GDM1 (cell line): ENCODE results near the gene LYPD1.

ENCODE experiments used
- DNase-seq: peaks from one replicate; lab custom pipeline; 2025; lab: John Stamatoyannopoulos, UW

Gene LYPD1

DNA sequence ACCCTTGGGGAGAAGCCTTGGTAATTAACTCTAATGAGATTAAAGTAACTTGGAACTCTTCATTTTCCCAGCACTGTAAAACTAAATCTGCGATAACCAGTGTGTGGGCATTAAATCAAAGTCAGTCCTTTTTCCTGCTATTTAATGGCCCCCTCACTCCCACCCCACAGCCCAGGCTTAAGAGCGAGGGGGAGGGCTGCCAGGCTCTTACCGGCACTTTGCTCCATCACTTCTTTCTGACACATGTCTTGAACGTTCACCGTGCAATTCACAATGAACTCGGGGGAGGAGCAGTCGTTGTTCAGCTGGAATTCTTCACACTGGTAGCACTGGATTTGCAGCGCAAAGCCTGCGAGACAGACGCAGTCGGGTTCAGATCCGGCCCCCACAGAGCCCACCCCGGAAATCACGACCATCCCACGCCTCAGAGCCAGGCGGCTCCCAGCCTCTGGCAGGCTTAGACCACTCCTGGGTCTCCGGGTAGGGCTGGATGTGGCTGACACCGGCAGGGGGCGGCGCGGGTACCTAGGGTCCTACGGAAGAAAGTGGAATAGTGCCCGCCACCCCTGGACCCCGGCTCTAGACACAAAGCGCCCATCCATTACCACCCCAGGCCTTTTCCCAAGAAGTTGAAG is 1.7 kb downstream of the LYPD1 start:
- no peak for DNase-seq

DNA sequence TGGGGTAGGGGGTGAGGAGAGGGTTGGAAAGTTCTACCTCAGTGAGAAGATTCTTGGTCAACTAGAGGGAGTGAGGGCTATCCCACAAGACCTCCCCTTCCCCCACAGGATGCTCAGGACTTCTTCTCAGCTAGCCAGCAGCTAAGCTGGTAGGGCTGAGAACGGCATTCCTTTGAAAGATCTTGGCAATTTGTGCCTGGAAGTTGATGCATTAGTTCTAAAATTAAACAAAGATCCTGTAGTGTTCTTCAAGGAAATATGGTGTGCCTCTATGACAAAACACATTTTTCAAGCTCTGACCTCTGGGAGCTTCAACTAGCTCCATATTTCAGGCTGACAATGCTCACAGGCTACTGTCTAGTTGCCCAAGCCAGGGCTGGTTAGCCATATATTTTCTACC is 2.3 kb downstream of the LYPD1 start:
- no peak for DNase-seq

DNA sequence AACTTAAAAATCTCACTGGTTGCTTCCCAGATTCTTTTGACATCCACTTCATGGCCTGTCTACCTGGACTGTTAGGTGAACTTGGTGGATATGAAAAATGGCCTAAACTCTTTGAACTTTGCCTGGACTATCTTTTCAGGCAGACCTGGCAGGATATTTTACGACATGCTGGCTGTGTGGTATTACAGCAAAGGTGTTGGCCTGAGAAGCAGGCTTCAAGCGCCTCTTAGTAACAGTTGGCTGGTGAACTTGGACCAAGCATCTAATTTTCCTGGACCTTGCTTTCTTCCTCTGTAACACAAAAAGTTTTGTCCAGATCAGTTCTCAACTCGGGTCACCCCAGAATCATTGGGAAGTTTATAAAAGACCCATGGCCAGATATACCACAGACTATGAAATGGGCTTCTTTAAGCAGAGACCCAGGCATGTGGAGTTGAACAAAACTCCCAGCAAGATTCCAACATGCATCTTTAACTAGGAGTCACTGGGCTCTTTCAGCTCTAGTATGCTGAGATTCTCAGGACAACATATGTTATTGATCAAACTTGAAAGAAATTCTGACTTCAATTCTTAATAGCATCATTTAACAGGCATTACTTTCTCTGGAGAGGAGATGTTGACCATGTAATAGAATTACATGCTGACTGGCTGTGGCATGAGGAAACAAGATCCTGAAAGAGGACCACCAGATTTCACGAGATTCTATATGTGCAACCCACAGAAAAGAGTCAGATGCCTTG is 4.4 kb downstream of the LYPD1 start:
- no peak for DNase-seq

DNA sequence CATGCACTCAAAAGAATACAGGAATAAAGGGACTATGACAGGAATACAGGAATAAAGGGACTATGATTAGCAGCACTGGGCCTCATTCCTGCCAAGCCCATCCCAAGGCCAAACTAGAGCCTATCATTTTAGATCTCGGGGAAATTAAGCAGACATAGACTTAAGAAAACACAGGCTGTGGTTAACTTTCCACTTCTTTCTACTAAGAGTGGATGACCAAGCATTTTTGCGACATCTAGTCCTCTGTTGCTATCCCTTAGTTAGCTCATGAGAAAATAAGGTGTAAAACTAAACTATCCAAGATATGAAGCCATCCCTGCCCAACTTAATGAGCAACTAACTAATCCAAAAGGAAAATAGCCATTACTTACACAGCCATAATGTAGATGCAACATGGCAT is 5.9 kb downstream of the LYPD1 start:
- no peak for DNase-seq

DNA sequence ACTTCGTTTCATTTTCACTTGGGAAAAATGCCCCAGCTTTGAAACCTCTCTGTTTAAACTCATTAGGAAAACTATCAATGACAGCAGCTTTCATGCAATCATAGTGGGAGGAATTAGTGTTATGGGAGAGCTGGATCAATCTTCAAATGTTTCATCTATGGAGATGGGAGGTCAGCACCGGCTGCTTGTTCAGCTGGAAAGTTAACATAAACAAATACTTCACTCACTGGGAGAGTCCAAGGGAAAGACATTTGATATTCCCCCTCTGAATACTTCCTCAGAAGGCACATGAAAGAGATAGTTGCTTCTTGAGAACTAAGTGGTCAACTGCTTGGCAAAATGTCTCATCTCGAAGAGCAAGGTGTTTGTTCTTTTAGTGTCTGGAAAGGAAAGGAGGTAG is 7.3 kb downstream of the LYPD1 start:
- no peak for DNase-seq

DNA sequence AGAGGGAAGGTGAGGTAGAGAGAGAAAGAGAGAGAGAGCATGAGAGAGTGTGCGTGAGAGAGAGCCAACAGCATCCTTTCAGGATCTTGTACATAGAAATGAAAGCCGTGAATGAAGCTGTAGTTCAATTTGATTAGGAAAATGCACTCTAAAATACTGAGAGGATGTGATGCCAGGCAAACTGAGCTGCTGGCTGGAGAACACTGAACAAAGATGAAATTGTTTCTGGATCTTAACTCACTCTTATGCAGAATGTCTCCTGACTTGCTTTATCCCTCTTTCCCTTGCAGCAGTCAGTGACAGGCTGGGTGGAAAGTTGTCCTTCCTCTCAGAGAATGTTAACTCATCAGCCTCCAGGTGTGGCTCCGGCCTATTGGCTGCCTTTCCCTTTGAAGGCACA is 10.7 kb downstream of the LYPD1 start:
- DNase-seq, result no peak

DNA sequence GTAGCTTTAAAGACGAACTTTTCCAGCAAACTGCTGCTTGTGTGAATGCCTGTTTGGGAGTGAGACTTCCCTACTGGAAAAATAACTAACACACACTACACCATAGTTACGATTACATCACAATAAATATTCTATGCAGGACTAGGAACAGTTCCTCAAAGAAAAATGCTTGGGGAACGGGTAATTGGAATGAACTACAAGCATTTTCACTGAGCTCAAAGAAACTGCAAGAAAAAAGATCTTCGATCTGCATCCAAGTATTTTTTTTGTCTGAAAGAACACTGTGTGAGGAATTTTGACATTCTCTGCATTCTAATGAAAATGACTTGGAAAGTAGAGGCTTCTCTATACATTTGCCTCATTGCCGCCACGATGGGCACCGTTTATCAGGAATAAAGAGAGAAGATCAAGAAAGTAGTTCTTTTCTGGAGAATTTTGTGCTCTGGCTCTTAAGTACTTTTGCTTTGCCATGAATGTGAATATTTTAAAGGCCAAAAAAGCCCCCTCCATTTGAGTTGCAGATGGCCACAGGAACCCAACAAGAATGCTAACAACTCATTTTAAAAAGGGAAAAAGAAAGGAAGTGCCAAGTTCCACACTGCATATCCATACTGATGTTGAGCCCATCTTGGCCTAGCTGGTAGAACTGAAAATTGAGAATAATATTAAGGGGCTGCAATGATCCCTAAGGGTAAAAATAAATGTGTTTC is 13.6 kb downstream of the LYPD1 start:
- no peak for DNase-seq

DNA sequence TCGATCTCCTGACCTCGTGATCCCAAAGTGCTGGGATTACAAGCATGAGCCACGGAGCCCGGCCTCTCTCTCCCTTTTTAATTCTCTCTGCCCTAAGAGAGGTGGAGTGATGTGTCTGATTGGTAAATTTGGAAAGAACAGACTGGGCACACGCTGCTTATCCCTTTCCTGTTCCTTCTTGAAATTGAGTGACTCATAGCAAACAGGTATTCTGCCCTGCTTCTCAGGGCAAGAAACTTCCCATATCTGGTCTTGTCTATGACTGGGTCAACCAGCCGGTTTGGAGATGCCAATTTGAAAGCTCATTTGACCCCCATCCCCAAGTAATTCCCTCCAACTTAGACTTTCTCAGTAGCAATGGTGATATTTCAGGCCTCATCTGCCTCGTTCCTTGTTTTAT is 15.0 kb downstream of the LYPD1 start:
- DNase-seq, result no peak

DNA sequence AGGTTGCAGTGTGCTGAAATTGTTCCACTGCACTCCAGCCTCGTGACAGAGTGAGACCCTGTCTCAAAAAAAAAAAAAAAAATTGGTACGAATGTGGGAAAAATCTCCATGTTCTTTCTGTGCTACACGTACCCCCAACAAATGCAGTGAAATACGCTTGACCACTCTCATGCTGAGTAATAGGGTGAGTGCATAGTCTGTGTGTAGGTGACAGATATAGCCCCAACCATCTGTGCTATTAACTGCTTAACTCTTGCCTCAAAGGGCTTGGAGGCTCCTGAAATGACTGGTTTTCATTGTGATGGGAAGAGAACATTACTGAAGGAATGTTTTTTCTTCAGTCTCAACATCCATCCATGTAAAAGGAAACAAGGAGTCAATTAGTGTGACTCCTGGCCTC is 15.7 kb downstream of the LYPD1 start:
- DNase-seq, result no peak

DNA sequence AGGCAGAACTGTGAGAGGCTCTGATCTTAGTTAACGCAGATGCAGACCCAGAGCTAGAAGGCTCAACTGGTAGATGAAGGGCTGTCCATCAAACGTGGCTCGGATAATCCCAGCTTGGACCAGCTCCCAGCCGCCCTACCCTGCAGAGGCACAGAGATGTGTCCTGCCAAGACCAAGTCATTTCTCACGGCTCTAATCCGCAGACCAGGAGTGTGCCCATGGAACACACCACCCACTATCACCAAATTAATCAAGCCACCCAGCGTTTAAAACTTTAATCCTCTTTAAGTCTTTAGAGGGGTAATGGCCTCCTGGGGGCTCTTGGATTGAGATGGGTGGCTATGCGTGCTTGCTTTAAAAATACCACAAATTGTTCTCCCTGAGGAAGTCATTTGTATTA is 17.5 kb downstream of the LYPD1 start:
- DNase-seq, result no peak

DNA sequence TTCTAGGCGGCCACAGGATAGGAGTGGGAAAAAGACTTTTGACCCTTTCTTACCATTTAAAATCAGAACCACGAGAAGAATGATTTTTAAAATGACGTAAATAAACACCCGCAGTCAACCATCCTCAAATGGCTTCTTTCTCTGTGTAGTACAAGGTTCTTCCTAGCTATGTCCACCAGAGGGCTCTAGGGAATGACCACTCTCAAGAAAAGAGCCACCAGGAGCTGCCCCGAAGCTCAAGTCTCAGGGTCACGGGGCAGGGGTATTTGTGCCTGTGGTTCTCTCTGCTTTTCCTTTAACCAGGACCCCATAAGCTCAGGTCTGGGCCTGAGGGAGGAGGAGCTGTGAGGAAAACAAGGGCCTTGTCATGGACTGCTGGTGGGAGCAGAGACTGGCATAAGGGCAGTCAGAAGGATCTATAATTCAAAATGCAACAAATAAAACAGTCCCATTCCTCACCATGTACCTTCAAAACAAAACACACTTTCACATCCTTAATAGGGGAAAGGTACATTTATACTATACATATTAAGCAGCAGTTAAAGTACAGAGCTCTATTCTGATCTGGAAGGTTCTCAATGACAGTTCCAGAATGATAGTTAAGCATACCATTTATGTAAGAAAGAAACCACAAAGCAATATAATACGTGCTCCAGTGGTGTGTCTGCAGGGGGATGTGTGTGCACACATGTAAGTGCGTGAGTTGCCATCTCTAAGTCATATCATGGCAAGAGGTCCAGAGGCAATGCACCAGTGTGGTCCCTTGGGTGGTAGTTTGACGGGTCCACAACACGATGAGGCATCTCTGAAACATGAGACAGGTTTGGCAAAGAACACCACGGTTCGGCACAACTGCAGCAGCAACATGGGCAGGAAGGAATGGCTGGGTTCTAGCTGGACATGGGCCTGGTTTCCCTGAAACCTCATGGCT is 18.6 kb downstream of the LYPD1 start:
- DNase-seq, result no peak

DNA sequence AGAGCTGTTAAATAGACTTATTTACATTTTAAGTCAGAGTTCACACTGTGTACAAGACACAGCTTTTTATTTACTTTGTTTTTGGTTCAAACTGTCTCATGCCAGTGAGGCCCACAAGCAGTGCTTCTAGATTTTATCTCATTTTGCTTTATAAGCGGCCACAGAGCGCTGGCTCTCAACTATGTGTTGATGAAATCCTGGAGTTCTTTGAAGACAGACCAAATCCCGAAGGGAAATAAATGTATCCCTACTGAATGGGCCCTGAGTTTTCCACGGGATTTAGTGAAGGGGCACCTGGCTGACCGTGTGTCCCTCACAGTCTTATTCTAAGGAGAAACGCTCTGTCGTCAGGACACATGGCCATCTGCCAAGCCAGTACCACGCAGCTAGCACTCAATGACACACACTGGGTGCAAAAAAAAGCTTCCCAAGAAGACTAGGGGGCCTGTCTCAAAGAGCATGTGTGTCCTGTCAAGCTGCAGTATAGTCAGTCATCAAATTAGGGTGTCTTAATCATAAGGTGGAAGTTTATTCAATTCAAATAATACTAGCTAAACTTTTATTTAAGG is 23.4 kb downstream of the LYPD1 start:
- no peak for DNase-seq

DNA sequence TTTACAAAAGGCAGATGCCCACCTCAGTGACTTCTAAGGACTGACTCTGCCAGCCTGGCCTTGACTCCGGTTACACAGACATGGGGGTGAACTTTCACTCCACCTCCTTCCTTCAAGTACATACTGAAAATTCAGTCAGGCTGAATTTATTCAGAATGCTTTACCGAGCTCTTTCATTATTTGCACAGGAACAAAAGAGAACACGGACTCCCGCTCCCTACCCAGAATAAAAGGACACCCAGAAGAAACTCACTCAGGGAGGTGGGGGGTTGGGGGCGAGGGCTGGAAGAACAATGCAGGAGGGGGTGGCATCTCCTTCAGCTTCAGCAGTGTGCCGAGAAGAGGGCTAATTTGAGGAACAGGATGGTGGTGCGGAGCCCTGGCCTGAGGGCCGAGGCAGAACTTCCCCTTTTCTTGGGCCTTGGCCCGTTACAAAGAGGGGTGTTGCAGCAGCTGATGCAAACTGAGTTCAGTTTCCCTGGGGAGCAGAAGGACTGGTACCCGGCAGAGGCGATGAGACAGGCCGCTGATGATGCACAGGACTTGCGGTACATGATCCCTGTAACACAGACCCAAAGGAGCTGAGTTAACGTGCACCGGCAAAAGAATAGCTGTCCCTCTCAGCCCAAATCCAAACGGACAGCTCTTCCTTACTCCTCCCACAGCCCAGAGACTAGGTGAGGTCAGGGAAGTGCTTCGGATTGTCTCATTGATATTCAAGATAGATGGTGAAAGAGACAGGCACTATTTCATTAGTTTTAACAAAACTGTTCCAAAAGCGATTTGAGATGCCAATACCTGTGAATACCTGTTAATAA is 24.1 kb downstream of the LYPD1 start:
- DNase-seq, result no peak

DNA sequence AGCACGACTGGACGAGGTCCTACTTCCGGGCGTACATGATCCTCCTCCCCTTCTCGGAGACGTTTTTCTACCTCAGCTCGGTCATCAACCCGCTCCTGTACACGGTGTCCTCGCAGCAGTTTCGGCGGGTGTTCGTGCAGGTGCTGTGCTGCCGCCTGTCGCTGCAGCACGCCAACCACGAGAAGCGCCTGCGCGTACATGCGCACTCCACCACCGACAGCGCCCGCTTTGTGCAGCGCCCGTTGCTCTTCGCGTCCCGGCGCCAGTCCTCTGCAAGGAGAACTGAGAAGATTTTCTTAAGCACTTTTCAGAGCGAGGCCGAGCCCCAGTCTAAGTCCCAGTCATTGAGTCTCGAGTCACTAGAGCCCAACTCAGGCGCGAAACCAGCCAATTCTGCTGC is 24.8 kb downstream of the LYPD1 start:
- DNase-seq, result no peak

DNA sequence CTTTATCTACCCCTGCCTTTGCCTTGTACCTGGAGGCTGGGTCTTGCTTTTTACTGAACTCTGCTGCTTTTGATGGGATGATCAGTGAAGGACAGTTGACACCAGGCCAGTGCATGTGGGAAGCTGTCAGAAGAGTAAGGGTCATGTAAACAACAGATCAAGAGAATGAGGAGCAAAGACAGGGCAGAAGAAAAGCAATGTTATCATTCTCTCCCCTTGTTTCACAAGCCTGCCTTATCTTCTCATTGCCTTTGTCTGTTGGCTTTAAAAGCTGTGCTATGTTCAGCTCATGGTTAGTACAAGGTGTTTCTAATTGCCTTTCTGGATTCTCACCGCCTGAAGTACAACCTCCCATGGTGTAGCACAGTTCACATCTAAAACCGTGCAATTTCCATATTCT is 27.6 kb downstream of the LYPD1 start:
- no peak for DNase-seq

DNA sequence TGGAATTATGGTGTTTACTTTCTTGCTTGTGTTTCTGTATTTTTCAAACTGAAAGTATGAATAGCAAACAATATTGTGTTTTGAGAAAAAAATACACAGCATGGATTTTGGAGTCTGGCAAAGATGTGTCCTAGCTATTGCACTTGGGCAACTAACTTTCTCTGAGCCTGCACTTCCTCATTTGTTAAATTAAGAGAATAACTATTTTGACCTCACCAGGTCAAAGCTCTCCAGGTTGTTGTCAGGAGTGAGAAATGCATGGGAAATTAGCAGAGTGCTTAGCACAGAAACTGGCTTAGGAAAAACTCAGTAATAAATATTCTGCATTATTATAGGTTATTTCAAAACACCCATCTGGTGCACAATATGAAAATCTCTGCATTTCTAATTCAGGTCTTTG is 28.2 kb downstream of the LYPD1 start:
- no peak for DNase-seq

DNA sequence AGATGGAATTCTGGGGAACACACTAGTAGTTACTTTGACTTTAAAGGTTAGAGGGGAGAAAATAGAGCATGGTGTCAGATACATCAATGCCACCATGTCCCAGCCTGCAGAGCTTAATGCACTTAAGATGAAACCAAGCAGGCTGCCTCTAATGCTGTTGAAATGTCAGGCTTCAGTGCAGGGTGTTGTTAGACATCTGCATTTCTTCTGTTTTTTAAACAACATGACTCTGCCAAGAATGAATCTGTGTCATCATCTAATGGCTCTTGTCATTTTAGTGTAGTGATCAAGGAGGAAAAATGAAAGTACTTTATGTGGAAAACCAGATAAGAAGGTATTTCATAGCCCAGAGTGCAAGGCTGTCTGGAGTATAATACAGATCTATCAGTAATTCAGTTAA is 29.9 kb downstream of the LYPD1 start:
- DNase-seq, result no peak

DNA sequence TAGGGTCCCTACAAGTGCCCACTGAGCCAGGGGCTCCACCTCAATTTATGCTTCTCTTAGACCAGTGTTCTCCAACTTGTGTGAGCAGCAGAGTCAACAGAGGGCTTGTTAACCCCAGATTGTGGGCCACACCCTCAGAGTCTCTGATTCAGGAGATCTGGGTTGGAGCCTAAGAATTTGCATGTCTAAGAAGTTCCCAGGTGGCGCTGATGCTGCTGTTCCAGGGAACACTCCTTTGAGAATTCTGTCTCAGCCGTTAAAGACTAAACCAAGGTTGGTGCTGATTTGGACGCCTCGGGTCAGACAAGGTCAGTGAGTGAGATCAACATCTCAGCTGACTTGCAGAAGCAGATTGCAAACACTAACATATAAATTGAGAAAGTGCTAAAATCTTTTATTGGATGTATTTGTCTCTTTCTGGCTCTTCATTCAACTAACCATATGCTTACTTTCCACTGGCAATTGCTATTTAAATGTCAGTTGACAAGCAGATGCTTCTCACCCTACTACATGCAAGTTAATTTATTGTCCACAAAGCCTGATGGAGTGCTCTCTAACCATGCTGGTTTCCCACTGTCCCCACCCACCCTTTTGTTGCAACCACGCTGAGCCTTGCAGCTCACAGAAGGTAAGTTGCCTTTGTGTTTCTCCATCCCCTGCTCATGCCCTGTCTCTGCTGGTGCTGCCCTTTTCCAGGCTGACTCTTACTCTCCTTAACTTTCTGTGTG is 31.5 kb downstream of the LYPD1 start:
- DNase-seq, result no peak

DNA sequence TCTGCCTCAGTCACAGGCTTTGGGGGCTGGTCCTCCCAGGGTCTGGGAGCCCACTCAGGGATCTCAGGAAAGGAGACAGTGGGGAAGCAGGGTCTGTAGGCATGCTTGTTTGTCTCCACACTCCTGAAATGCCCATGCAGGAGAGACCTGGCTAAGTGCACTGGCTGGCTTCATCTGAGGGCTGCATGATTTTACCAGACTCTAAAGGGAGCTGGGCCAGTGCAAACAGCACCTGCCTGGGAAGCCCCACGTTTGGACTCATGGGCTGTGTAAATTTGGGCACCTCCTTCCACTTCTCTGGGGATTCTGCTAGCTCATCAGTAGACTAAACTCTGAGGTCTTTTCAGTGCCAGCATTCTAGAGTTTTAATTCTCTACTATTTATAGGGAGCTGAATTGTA is 33.7 kb downstream of the LYPD1 start:
- DNase-seq, result no peak

DNA sequence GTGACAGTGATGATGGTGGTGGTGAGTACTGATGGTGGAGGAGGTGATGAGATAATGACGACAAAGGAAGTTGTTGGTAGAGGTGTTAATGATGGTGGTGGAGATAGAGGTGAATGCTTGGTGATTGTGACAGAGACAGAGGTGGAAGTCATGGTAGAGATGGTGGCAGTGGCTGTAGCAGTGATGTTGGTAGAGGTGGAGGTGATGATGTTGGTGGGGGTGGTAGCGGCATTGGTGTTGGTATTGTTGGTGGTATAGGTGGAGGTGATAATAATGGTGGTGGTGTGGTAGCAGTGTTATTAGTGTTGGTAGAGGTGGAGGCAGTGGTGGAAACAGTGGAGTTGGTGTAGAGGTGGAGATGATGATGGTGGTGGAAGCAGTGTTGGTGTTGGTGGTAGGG is 36.4 kb downstream of the LYPD1 start:
- no peak for DNase-seq
